Naive thymus-derived CD4-positive, alpha-beta T cell (primary cell): ENCODE data around the gene C11orf21. TPM values are rescaled to one million over a fixed set of nuclear protein-coding genes. Genes with fewer than 3 reads are reported as not detected.

ENCODE experiments used
- ATAC-seq: fragments of 150-1000 bp; cut with Tn5 transposase; 2 replicates; pipeline ENCODE4 v1.10.0; 2021; ENCODE audit warnings: mild to moderate bottlenecking, moderate library complexity
- CTCF ChIA-PET: fragments of 350-600 bp; sonication (Branson Sonifier 250); formaldehyde crosslinking; loops from one replicate; lab custom pipeline; 2021; ENCODE audit warnings: antibody characterized with exemption; lab: Charles Lee
- POLR2A ChIA-PET: fragments of 350-600 bp; sonication (Branson Sonifier 250); formaldehyde crosslinking; loops from one replicate; lab custom pipeline; 2021; ENCODE audit warnings: antibody characterized with exemption, inconsistent platforms; lab: Charles Lee
- DNase-seq, 9 donors: peaks; one replicate each; pipeline versions ENCODE4 v3.0.0 to v3.0.0-alpha.2; 2020 to 2022; ENCODE audit warnings: mixed read lengths in 1 of 9
- H3K27ac ChIP-seq: one replicate; pipeline ENCODE4 v1.7.0; 2013; ENCODE audit warnings: mild to moderate bottlenecking, low read depth, low read length, moderate library complexity
- H3K27me3 ChIP-seq, 2 donors: one replicate each; pipeline ENCODE4 v1.7.0; 2013; ENCODE audit warnings: low read length in 2 of 2, mild to moderate bottlenecking in 2 of 2, moderate library complexity in 2 of 2; ENCODE audit not compliant: control insufficient read depth in 2 of 2, insufficient read depth in 2 of 2
- H3K36me3 ChIP-seq, 3 experiments: 1 replicate in 2 of 3; 2 replicates in 1 of 3; pipeline ENCODE4 v1.7.0; 2013; ENCODE audit warnings: low read length in 3 of 3, mild to moderate bottlenecking in 3 of 3, moderate library complexity in 1 of 3; ENCODE audit not compliant: insufficient read depth in 3 of 3, control insufficient read depth in 2 of 3
- H3K4me1 ChIP-seq, 2 donors: one replicate each; pipeline ENCODE4 v1.7.0; 2013; ENCODE audit warnings: low read length in 2 of 2, mild to moderate bottlenecking in 2 of 2, moderate library complexity in 1 of 2; ENCODE audit not compliant: control insufficient read depth in 2 of 2, insufficient read depth in 2 of 2
- H3K4me3 ChIP-seq: 2 replicates; pipeline ENCODE4 v1.7.0; 2013; ENCODE audit warnings: mild to moderate bottlenecking, low read length
- H3K9me3 ChIP-seq, 3 experiments: 1 replicate in 2 of 3; 2 replicates in 1 of 3; pipeline ENCODE4 v1.7.0; 2013; ENCODE audit warnings: low read length in 3 of 3; ENCODE audit not compliant: control insufficient read depth in 2 of 3
- H3K27ac Mint-ChIP-seq, 9 donors: one replicate each; pipeline ENCODE4 v1.8.0; 2020 to 2022; ENCODE audit warnings: mixed read lengths in 9 of 9, mild to moderate bottlenecking in 8 of 9, moderate library complexity in 5 of 9, inconsistent platforms in 2 of 9
- H3K27me3 Mint-ChIP-seq, 5 donors: one replicate each; pipeline ENCODE4 v1.8.0; 2021 to 2022; ENCODE audit warnings: mixed read lengths in 5 of 5, mild to moderate bottlenecking in 1 of 5
- H3K36me3 Mint-ChIP-seq, 5 donors: one replicate each; pipeline ENCODE4 v1.8.0; 2020 to 2022; ENCODE audit warnings: mixed read lengths in 5 of 5, mild to moderate bottlenecking in 3 of 5, inconsistent platforms in 1 of 5
- H3K4me1 Mint-ChIP-seq, 7 donors: one replicate each; pipeline ENCODE4 v1.8.0; 2020 to 2022; ENCODE audit warnings: mixed read lengths in 7 of 7, mild to moderate bottlenecking in 3 of 7, inconsistent platforms in 1 of 7
- H3K4me3 Mint-ChIP-seq, 10 donors: one replicate each; pipeline ENCODE4 v1.8.0; 2020 to 2022; ENCODE audit warnings: mild to moderate bottlenecking in 10 of 10, mixed read lengths in 10 of 10, moderate library complexity in 6 of 10, inconsistent platforms in 2 of 10
- H3K9me3 Mint-ChIP-seq, 11 donors: one replicate each; pipeline ENCODE4 v1.8.0; 2020 to 2022; ENCODE audit warnings: mixed read lengths in 11 of 11, mild to moderate bottlenecking in 4 of 11, inconsistent platforms in 1 of 11, moderate library complexity in 1 of 11
- intact Hi-C, 2 donors: fragments of 100-400 bp; cut with micrococcal nuclease; formaldehyde crosslinking; loops; one replicate each; pipeline ENCODE4 v1.15.1; 2023
- polyA plus RNA-seq, 2 donors: library from polyadenylated mRNA; unstranded; fragments of 300-500 nt; fragmentation: Illumina TruSeq; gene quantifications; one replicate each; pipeline ENCODE4 v1.2.3, GENCODE V29; 2021
- total RNA-seq, 6 experiments: library from RNA in 5 of 6; stranded (reverse) in 5 of 6; gene quantifications; 1 replicate in 5 of 6; 2 replicates in 1 of 6; pipeline ENCODE4 v1.2.3 and lab custom pipeline; 2021 to 2026

Gene C11orf21
- total and polyA plus RNA-seq, 7 experiments from 2014 or later = 10.7 to 153 (median 82.5) TPM

DNA sequence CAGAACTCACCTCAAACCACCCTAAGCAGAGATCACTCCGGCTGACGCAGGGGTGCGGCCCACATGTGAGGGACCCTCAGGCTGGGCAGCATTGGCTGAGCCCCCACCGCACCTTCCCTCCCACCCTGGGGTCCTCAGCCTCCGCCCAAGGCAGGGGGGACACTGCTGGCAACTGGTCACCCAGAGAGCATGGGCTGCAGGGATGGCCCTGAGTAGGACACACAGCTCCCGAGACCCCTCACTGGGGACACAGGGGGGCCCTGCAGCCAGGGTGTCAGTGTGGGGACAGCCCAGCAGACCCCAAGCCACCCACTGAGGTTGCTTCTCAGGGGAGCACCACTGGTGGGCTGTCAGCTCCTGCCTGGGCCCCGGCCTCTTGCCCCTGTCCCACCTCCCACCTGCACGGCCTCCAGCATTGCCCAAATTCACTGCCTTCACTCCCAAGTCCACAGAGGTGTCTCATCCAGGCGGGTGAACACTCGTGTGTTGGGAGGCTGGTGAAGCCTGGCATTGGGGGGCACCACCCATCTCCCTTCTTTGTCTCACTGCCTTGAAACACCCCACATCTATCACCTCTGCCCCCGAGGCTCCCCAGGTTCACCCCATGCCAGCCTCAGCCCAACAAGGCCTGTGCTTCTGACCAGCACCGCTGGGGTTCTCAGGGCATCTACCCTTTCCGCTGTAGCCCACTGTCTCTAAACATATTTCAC is 4.7 kb downstream of the C11orf21 start:
- Histone ChIP-seq H3K4me1 (peaks cover 16 to 34% of the 10 kb centered on the region in 2 donors), H3K27ac (peak overlapping the region; percentile 41), H3K27me3 (no peaks in the 10 kb centered on the region), H3K36me3 (peaks cover 0 to 32% (median 0%) of the 10 kb centered on the region in 3 experiments), H3K9me3 (no peaks in the 10 kb centered on the region), H3K4me3 (no peak overlapping the region)
- Mint-ChIP-seq H3K27ac (peak overlapping the region in 8 of 9 donors; percentile 60 to 89 (median 82)), H3K9me3 (no peaks in the 10 kb centered on the region), H3K36me3 (peaks cover 0 to 4% (median 0%) of the 10 kb centered on the region in 5 donors), H3K4me1 (peaks cover 18 to 52% (median 31%) of the 10 kb centered on the region in 7 donors), H3K4me3 (peak overlapping the region in 1 of 10 donors; percentile 69), H3K27me3 (peaks cover 0 to 8% (median 0%) of the 10 kb centered on the region in 5 donors)
- peak in 1 of 9 donors; percentile 17 for DNase-seq
- POLR2A ChIA-PET = interaction anchor here (1.1 to 1.2 kb wide), 2 partner anchors 9 to 104 kb away, joined by 5 to 8 read pairs; partner anchors contain the start of gene TSSC4
- intact Hi-C loops = no loop called here
- ATAC-seq = no peak
- CTCF ChIA-PET = interaction anchor here (0.9 to 1.4 kb wide), 2 partner anchors 9 to 103 kb away, joined by 3 to 8 read pairs; no protein-coding TSS in a partner anchor

DNA sequence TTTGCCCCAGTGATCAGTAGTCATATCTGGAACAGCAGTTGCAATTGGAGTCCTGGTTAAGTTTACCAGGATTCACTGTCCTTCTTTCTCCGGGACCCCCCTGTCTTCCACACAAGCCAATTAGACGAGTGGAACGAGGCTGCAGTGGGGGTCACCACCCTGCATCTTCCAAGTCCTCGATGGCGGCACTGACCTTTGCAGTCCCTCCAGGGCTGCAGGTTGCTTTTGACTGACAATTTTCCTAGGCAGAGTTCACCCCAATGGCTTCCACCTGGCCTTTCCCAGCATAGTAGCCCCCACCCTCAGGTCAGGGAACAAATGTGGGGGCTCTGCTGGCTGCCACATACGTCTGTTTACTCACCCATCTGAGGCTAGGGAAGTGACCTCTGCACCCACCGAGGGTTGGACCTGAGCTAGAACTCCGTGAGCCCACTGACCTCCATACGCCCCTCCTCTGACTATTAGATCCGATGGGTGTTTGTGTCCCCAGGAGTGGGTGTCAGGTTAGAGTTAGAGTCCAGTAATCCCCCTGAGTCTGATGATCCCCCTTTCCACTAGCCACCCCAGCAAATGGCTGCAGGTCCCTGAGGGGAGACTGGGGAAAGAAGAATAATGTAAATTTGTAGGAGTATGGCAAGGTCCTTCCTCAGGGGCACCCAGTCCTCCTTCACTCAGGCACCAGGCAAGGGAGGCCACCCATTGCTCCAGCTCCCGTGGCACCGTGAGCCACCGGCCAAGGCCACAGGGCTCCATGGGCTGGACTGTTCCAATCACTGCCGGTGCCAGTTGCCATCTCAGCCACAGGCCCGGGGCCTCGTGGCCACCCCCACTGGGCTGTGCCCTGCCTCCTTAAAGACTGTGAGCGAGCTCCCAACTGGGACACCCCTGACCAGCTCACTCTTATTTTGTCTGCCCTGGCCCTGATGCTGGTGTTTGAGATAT is 5.5 kb downstream of the C11orf21 start:
- H3K27ac ChIP-seq = peak overlapping the region; percentile 41
- no peaks in the 10 kb centered on the region for H3K9me3 ChIP-seq
- peak overlapping the region in 6 of 9 donors; percentile 18 to 86 (median 38) for H3K27ac Mint-ChIP-seq
- H3K9me3 Mint-ChIP-seq = no peaks in the 10 kb centered on the region
- H3K4me3 ChIP-seq = no peak overlapping the region
- no peak overlapping the region for H3K4me3 Mint-ChIP-seq
- H3K36me3 ChIP-seq = peaks cover 0 to 32% (median 0%) of the 10 kb centered on the region in 3 experiments
- POLR2A ChIA-PET = interaction anchor here (1.1 to 1.2 kb wide), 2 partner anchors 9 to 105 kb away, joined by 5 to 8 read pairs; partner anchors contain the start of gene TSSC4
- peaks cover 16 to 33% of the 10 kb centered on the region in 2 donors for H3K4me1 ChIP-seq
- H3K27me3 ChIP-seq = no peaks in the 10 kb centered on the region
- CTCF ChIA-PET = interaction anchor here (1.4 kb wide), 1 partner anchor 9 kb away, joined by 8 read pairs; no protein-coding TSS in a partner anchor
- ATAC-seq (no peak), DNase-seq (peak in 1 of 9 donors; percentile 9)
- intact Hi-C loops = no loop called here
- H3K4me1 Mint-ChIP-seq = peaks cover 11 to 47% (median 30%) of the 10 kb centered on the region in 7 donors
- H3K27me3 Mint-ChIP-seq = peaks cover 0 to 8% (median 0%) of the 10 kb centered on the region in 5 donors
- H3K36me3 Mint-ChIP-seq = no peaks in the 10 kb centered on the region

DNA sequence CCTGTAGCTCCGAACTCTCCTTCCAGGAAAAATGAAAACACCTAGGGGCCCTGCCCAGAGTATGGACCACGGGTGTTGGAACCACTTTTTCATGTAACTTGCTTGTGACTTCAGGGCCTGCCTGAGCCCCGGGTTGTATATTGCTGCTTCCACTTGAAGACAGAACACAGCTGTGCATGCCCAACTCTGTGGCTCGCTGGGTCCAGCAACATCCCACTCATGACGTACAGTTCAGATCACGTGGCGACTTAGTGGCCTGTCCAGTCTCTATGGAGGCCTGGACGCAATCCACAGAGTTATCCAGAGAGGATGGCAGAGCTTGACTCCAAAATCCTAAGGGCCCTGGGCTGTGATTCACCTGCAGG is 6.8 kb downstream of the C11orf21 start:
- Histone ChIP-seq H3K9me3 (no peaks in the 10 kb centered on the region), H3K36me3 (peaks cover 0 to 32% (median 0%) of the 10 kb centered on the region in 3 experiments), H3K27ac (no peak overlapping the region), H3K4me1 (peaks cover 9 to 33% of the 10 kb centered on the region in 2 donors), H3K27me3 (no peaks in the 10 kb centered on the region), H3K4me3 (no peak overlapping the region)
- Mint-ChIP-seq H3K4me3 (no peak overlapping the region), H3K27ac (peak overlapping the region in 8 of 9 donors; percentile 33 to 87 (median 68)), H3K36me3 (no peaks in the 10 kb centered on the region), H3K9me3 (no peaks in the 10 kb centered on the region), H3K27me3 (peaks cover 0 to 8% (median 0%) of the 10 kb centered on the region in 5 donors), H3K4me1 (peaks cover 6 to 51% (median 30%) of the 10 kb centered on the region in 7 donors)
- ChIA-PET CTCF (interaction anchor here (1.3 kb wide), 1 partner anchor 10 kb away, joined by 7 read pairs; no protein-coding TSS in a partner anchor), POLR2A (interaction anchor here (0.6 to 1.6 kb wide), 3 partner anchors 10 to 105 kb away, joined by 3 to 7 read pairs (median 4); no protein-coding TSS in a partner anchor)
- intact Hi-C loops = no loop called here
- ATAC-seq (no peak), DNase-seq (no peak)

DNA sequence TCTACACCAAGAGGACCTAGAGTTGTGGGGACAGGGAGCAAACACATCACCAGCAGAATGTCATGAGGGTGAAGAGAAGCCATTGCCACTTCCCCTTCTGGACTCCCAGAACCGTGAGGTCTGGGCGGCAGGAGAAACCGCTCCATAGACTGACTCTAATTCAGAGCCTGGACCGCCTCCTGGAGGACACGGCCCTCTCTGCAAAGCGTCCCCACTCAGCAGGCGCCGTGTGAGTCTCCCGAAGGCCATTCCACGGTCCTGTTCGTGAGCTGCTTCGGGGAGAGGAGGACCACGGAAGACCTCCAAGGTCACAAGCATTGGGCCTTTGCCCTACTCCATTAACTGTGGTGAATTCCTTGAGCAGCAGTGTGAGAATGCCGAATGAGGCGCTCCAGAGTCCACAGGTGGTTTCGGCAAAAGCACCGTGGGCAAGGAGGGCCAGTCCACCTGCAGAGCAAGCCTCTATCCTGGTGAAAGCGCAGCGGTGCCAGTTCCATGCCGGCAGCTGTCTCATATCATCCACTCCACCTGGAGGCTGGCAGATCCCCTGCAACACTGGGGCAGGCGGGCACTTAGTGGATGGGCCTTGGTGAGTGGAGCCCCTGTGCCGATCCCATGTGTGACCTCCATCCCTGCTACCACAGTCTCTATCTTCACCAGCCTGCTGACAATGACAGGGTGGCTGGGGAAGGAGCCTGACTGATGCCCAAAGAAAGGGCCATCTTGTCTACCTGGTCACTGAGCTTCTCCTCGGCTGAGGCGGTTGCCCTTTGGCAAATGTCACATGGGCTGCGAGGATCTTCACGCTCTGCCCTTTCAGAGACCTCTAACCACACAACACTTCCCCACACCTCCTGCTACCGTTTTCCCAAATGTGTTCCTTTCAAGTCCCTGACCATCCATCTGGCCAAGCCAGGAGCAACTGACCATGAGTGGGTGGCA is 7.5 kb downstream of the C11orf21 start:
- Histone ChIP-seq H3K4me1 (peaks cover 5 to 27% of the 10 kb centered on the region in 2 donors), H3K4me3 (no peak overlapping the region), H3K27ac (peak overlapping the region; percentile 11), H3K9me3 (no peaks in the 10 kb centered on the region), H3K36me3 (peaks cover 0 to 27% (median 0%) of the 10 kb centered on the region in 3 experiments), H3K27me3 (no peaks in the 10 kb centered on the region)
- ATAC-seq (peak; percentile 61), DNase-seq (peak in 1 of 9 donors; percentile 18)
- ChIA-PET POLR2A (interaction anchor here (0.6 to 1.6 kb wide), 3 partner anchors 11 to 106 kb away, joined by 3 to 7 read pairs (median 4); no protein-coding TSS in a partner anchor), CTCF (interaction anchor here (1.3 kb wide), 1 partner anchor 11 kb away, joined by 7 read pairs; no protein-coding TSS in a partner anchor)
- intact Hi-C loops = no loop called here
- H3K27me3 Mint-ChIP-seq = peaks cover 0 to 8% (median 0%) of the 10 kb centered on the region in 5 donors
- H3K9me3 Mint-ChIP-seq = no peaks in the 10 kb centered on the region
- H3K27ac Mint-ChIP-seq = peak overlapping the region in 8 of 9 donors; percentile 40 to 87 (median 68)
- peaks cover 0 to 6% (median 0%) of the 10 kb centered on the region in 5 donors for H3K36me3 Mint-ChIP-seq
- peak overlapping the region in 1 of 10 donors; percentile 39 for H3K4me3 Mint-ChIP-seq
- peaks cover under 1 to 51% (median 32%) of the 10 kb centered on the region in 7 donors for H3K4me1 Mint-ChIP-seq

DNA sequence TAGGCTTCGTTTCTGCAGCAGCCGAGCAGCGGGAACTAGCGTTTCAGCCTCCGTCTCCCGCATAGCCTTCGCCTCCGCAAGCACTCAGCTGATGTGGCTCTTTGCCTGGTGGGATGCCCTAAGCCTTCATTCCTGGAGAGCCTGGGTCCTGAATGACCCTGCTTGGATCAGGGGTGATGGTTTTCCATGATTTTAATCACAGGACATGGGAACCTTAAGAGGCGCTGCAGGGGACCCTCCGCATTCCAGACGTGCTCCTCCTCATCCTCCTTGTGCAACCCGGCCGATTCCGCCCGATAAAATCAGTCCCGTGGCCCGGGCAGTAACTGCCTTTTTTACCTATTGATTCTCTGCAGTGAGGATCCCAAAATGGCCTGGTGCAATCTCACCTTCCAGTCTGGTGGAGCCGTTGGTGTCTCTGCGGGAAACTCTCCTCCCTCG is 8.2 kb downstream of the C11orf21 start:
- Histone ChIP-seq H3K4me1 (peaks cover 0 to 20% of the 10 kb centered on the region in 2 donors), H3K27me3 (no peaks in the 10 kb centered on the region), H3K4me3 (no peak overlapping the region), H3K9me3 (no peaks in the 10 kb centered on the region), H3K36me3 (peaks cover 0 to 21% (median 0%) of the 10 kb centered on the region in 3 experiments), H3K27ac (peak overlapping the region; percentile 11)
- no peak for DNase-seq
- no peak for ATAC-seq
- intact Hi-C loops = no loop called here
- CTCF ChIA-PET = interaction anchor here (0.7 kb wide), 1 partner anchor 160 kb away, joined by 4 read pairs; no protein-coding TSS in a partner anchor
- Mint-ChIP-seq H3K27me3 (peaks cover 0 to 11% (median 0%) of the 10 kb centered on the region in 5 donors), H3K27ac (peak overlapping the region in 4 of 9 donors; percentile 44 to 87 (median 55)), H3K9me3 (no peaks in the 10 kb centered on the region), H3K4me3 (peak overlapping the region in 2 of 10 donors; percentile 39), H3K4me1 (peaks cover 0 to 46% (median 34%) of the 10 kb centered on the region in 7 donors), H3K36me3 (peaks cover 0 to 7% (median 0%) of the 10 kb centered on the region in 5 donors)
- POLR2A ChIA-PET = no interaction called here
